ENCODE measurements around the gene KIZ.

The KIZ gene

GRCh38 chr20:21111416-21111815 lies 14.5 kb upstream of the KIZ start:
- DNase-seq (ENCODE audit: low spot score), result no peak
- no peak for TF ChIP-seq CTCF (IDR thresholded peaks at IDR 0.05; ENCODE audit: borderline replicate concordance, control extremely low read depth, extremely low read depth, insufficient read depth, missing control alignments)
- in situ Hi-C loops (cut with MboI; ENCODE audit: low sequenced_read_pairs, unreplicated experiment), result loop anchor here (25.0 kb wide), 1 partner anchor 401 kb away; the partner anchor contains the start of gene NKX2-2

- TF ChIP-seq CTCF (IDR thresholded peaks at IDR 0.05; ENCODE audit: borderline replicate concordance, control extremely low read depth, extremely low read depth, insufficient read depth, missing control alignments), result no peak
- no peak for DNase-seq (ENCODE audit: low spot score)
- in situ Hi-C loops (cut with MboI; ENCODE audit: low sequenced_read_pairs, unreplicated experiment), result loop anchor here (25.0 kb wide), 1 partner anchor 399 kb away; the partner anchor contains the start of gene NKX2-2
Observed at GRCh38 chr20:21113697-21114096, 12.2 kb upstream of the KIZ start.

GRCh38 chr20:21114584-21114983 lies 11.3 kb upstream of the KIZ start:
- no peak for TF ChIP-seq CTCF (IDR thresholded peaks at IDR 0.05; ENCODE audit: borderline replicate concordance, control extremely low read depth, extremely low read depth, insufficient read depth, missing control alignments)

GRCh38 chr20:21117521-21117920 lies 8.4 kb upstream of the KIZ start:
- DNase-seq (ENCODE audit: low spot score), result no peak
- TF ChIP-seq CTCF (IDR thresholded peaks at IDR 0.05; ENCODE audit: borderline replicate concordance, control extremely low read depth, extremely low read depth, insufficient read depth, missing control alignments), result no peak
- in situ Hi-C loops (cut with MboI; ENCODE audit: low sequenced_read_pairs, unreplicated experiment), result loop anchor here (25.0 kb wide), 1 partner anchor 395 kb away; the partner anchor contains the start of gene NKX2-2

More at GRCh38 chr20:21114584-21114983, 11.3 kb upstream of the KIZ start:
- DNase-seq (ENCODE audit: low spot score), result no peak
- in situ Hi-C loops (cut with MboI; ENCODE audit: low sequenced_read_pairs, unreplicated experiment), result loop anchor here (25.0 kb wide), 1 partner anchor 398 kb away; the partner anchor contains the start of gene NKX2-2

- DNase-seq (ENCODE audit: low spot score), result no peak
- no peak for TF ChIP-seq CTCF (IDR thresholded peaks at IDR 0.05; ENCODE audit: borderline replicate concordance, control extremely low read depth, extremely low read depth, insufficient read depth, missing control alignments)
- in situ Hi-C loops (cut with MboI; ENCODE audit: low sequenced_read_pairs, unreplicated experiment), result loop anchor here (25.0 kb wide), 1 partner anchor 394 kb away; the partner anchor contains the start of gene NKX2-2
Observed at GRCh38 chr20:21118138-21118537, 7.7 kb upstream of the KIZ start.

- no peak for TF ChIP-seq CTCF (IDR thresholded peaks at IDR 0.05; ENCODE audit: borderline replicate concordance, control extremely low read depth, extremely low read depth, insufficient read depth, missing control alignments)
- in situ Hi-C loops (cut with MboI; ENCODE audit: low sequenced_read_pairs, unreplicated experiment), result loop anchor here (25.0 kb wide), 1 partner anchor 394 kb away; the partner anchor contains the start of gene NKX2-2
- no peak for DNase-seq (ENCODE audit: low spot score)
Observed at GRCh38 chr20:21118782-21119181, 7.1 kb upstream of the KIZ start.

All from GM13976 (cell line).